Activated CD4-positive, alpha-beta T cell treated with anti-CD3 and anti-CD28 coated beads for 36 hours (primary cell): ENCODE measurements around the gene BICDL1. TPM values are rescaled to one million over a fixed set of nuclear protein-coding genes. Genes with fewer than 3 reads are reported as not detected.
"Not testable (repeated sequence)": the region's sequence is repeated elsewhere in the genome, so short reads cannot be mapped to it uniquely, and the experiment has no call there.

ENCODE experiments used
- ATAC-seq: fragments of 200-7000 bp; cut with Tn5 transposase; one replicate; pipeline ENCODE4 v1.10.0; 2021; ENCODE audit warnings: mild to moderate bottlenecking, moderate library complexity
- CTCF ChIA-PET: fragments of 350-600 bp; sonication (Branson Sonifier 250); formaldehyde crosslinking; loops from one replicate; lab custom pipeline; 2021; ENCODE audit warnings: antibody characterized with exemption; lab: Charles Lee
- POLR2A ChIA-PET: fragments of 350-600 bp; sonication (Branson Sonifier 250); formaldehyde crosslinking; loops from one replicate; lab custom pipeline; 2021; ENCODE audit warnings: antibody characterized with exemption, inconsistent platforms; lab: Charles Lee
- DNase-seq: peaks from one replicate; pipeline ENCODE4 v3.0.0-alpha.2; 2020
- H3K27ac Mint-ChIP-seq: one replicate; pipeline ENCODE4 v1.8.0; 2021; ENCODE audit warnings: mixed read lengths
- H3K27me3 Mint-ChIP-seq: one replicate; pipeline ENCODE4 v1.8.0; 2021; ENCODE audit warnings: mixed read lengths
- H3K36me3 Mint-ChIP-seq: one replicate; pipeline ENCODE4 v1.8.0; 2021; ENCODE audit warnings: low read depth, mixed read lengths
- H3K4me1 Mint-ChIP-seq: one replicate; pipeline ENCODE4 v1.8.0; 2021; ENCODE audit warnings: mixed read lengths
- H3K4me3 Mint-ChIP-seq: one replicate; pipeline ENCODE4 v1.8.0; 2021; ENCODE audit warnings: mild to moderate bottlenecking, moderate library complexity, mixed read lengths
- H3K9me3 Mint-ChIP-seq: one replicate; pipeline ENCODE4 v1.8.0; 2021; ENCODE audit warnings: low read depth, mixed read lengths
- intact Hi-C, 2 experiments: fragments of 100-400 bp; cut with DNase I in 1 of 2; cut with micrococcal nuclease in 1 of 2; formaldehyde crosslinking; loops; one replicate each; pipeline versions ENCODE4 v1.14.2 to v1.15.1; 2022 to 2024; cut with DNase I, micrococcal nuclease
- total RNA-seq, 2 experiments: library from RNA; stranded (reverse); gene quantifications; one replicate each; pipeline ENCODE4 v1.2.3, GENCODE V29; 2021

The BICDL1 gene
- total RNA-seq, 2 experiments from 2014 or later = 106 to 132 TPM

- not testable (repeated sequence) for ATAC-seq, H3K27me3 Mint-ChIP-seq, DNase-seq, H3K9me3 Mint-ChIP-seq
- peak overlapping the region; percentile 99 for H3K27ac Mint-ChIP-seq
- peaks cover 61% of the 10 kb centered on the region for H3K36me3 Mint-ChIP-seq
- ChIA-PET CTCF (interaction anchor here (0.7 to 2.3 kb wide), 2 partner anchors 9 to 76 kb away, joined by 4 to 8 read pairs; no protein-coding TSS in a partner anchor), POLR2A (interaction anchor here (1.1 to 1.9 kb wide), 3 partner anchors 9 to 277 kb away, joined by 5 to 40 read pairs (median 10); partner anchors contain the start of gene RNU4-1)
- intact Hi-C loops = loop anchor here in 1 of 2 experiments (2.0 to 10.0 kb wide), 2 partner anchors 17 to 1971 kb away; no protein-coding TSS in a partner anchor
- peak overlapping the region; percentile 54 for H3K4me3 Mint-ChIP-seq
- H3K4me1 Mint-ChIP-seq = peaks cover 79% of the 10 kb centered on the region
These were observed 27.2 kb downstream of the BICDL1 start for GRCh38 chr12:120016199-120016598.

- no peak for DNase-seq
- H3K9me3 Mint-ChIP-seq = peaks cover 2% of the 10 kb centered on the region
- intact Hi-C loops = loop anchor here in 1 of 2 experiments (10.0 kb wide), 1 partner anchor 1974 kb away; no protein-coding TSS in a partner anchor
- peaks cover 67% of the 10 kb centered on the region for H3K36me3 Mint-ChIP-seq
- ChIA-PET POLR2A (no interaction called here), CTCF (interaction anchor here (0.6 kb wide), 1 partner anchor 9 kb away, joined by 3 read pairs; no protein-coding TSS in a partner anchor)
- peaks cover 54% of the 10 kb centered on the region for H3K4me1 Mint-ChIP-seq
- ATAC-seq = no peak
- H3K27ac Mint-ChIP-seq = peak overlapping the region; percentile 75
- H3K27me3 Mint-ChIP-seq = no peaks in the 10 kb centered on the region
- H3K4me3 Mint-ChIP-seq = no peak overlapping the region
These were observed 30.2 kb downstream of the BICDL1 start for GRCh38 chr12:120019197-120019596.

- Mint-ChIP-seq H3K27ac (peak overlapping the region; percentile 34), H3K36me3 (peaks cover 67% of the 10 kb centered on the region), H3K4me1 (peaks cover 46% of the 10 kb centered on the region), H3K9me3 (peaks cover 6% of the 10 kb centered on the region), H3K4me3 (no peak overlapping the region), H3K27me3 (no peaks in the 10 kb centered on the region)
- POLR2A ChIA-PET = interaction anchor here (0.7 kb wide), 1 partner anchor 30 kb away, joined by 4 read pairs; no protein-coding TSS in a partner anchor
- CTCF ChIA-PET = interaction anchor here (0.6 kb wide), 1 partner anchor 8 kb away, joined by 3 read pairs; no protein-coding TSS in a partner anchor
- no peak for DNase-seq
- intact Hi-C loops = loop anchor here in 1 of 2 experiments (10.0 kb wide), 1 partner anchor 1975 kb away; no protein-coding TSS in a partner anchor
- no peak for ATAC-seq
These were observed 30.9 kb downstream of the BICDL1 start for GRCh38 chr12:120019938-120020337.

- no peak overlapping the region for H3K4me3 Mint-ChIP-seq
- no peak for DNase-seq
- no peak overlapping the region for H3K27ac Mint-ChIP-seq
- peaks cover 59% of the 10 kb centered on the region for H3K36me3 Mint-ChIP-seq
- CTCF ChIA-PET = no interaction called here
- POLR2A ChIA-PET = interaction anchor here (0.6 kb wide), 2 partner anchors 18 to 59 kb away, joined by 3 to 10 read pairs; no protein-coding TSS in a partner anchor
- ATAC-seq = no peak
- peaks cover 6% of the 10 kb centered on the region for H3K9me3 Mint-ChIP-seq
- intact Hi-C loops = no loop called here
- no peaks in the 10 kb centered on the region for H3K27me3 Mint-ChIP-seq
- H3K4me1 Mint-ChIP-seq = peaks cover 9% of the 10 kb centered on the region
These were observed 35.2 kb downstream of the BICDL1 start for GRCh38 chr12:120024193-120024592.

- H3K4me1 Mint-ChIP-seq = peaks cover 5% of the 10 kb centered on the region
These were observed 36.6 kb downstream of the BICDL1 start for GRCh38 chr12:120025640-120026039.

GRCh38 chr12:120032242-120032641 is 43.2 kb downstream of the BICDL1 start:
- DNase-seq = no peak
- intact Hi-C loops = loop anchor here in 1 of 2 experiments (2.0 kb wide), 1 partner anchor 15 kb away; no protein-coding TSS in a partner anchor
- Mint-ChIP-seq H3K27ac (peak overlapping the region; percentile 68), H3K27me3 (no peaks in the 10 kb centered on the region), H3K4me3 (no peak overlapping the region), H3K4me1 (peaks cover 28% of the 10 kb centered on the region), H3K9me3 (no peaks in the 10 kb centered on the region), H3K36me3 (peaks cover 44% of the 10 kb centered on the region)
- ATAC-seq = peak; percentile 57
- CTCF ChIA-PET = interaction anchor here (0.6 to 1.4 kb wide), 7 partner anchors 9 to 1148 kb away, joined by 3 to 6 read pairs (median 3); no protein-coding TSS in a partner anchor
- POLR2A ChIA-PET = interaction anchor here (0.6 kb wide), 1 partner anchor 208 kb away, joined by 4 read pairs; no protein-coding TSS in a partner anchor

More at GRCh38 chr12:120025640-120026039, 36.6 kb downstream of the BICDL1 start:
- intact Hi-C loops = no loop called here
- Mint-ChIP-seq H3K4me3 (no peak overlapping the region), H3K27ac (no peak overlapping the region), H3K27me3 (no peaks in the 10 kb centered on the region), H3K9me3 (peaks cover 6% of the 10 kb centered on the region), H3K36me3 (peaks cover 55% of the 10 kb centered on the region)
- DNase-seq (no peak), ATAC-seq (no peak)
- CTCF ChIA-PET = interaction anchor here (0.7 to 1.4 kb wide), 2 partner anchors 12 to 60 kb away, joined by 4 read pairs; no protein-coding TSS in a partner anchor
- POLR2A ChIA-PET = no interaction called here

GRCh38 chr12:120037851-120038250 is 48.8 kb downstream of the BICDL1 start:
- H3K27ac Mint-ChIP-seq = no peak overlapping the region
- H3K36me3 Mint-ChIP-seq = peaks cover 42% of the 10 kb centered on the region
- H3K4me3 Mint-ChIP-seq = no peak overlapping the region
- H3K27me3 Mint-ChIP-seq = no peaks in the 10 kb centered on the region
- ChIA-PET POLR2A (no interaction called here), CTCF (no interaction called here)
- ATAC-seq = no peak
- no peaks in the 10 kb centered on the region for H3K9me3 Mint-ChIP-seq
- intact Hi-C loops = no loop called here
- no peak for DNase-seq
- peaks cover 28% of the 10 kb centered on the region for H3K4me1 Mint-ChIP-seq

GRCh38 chr12:120039711-120040110 is 50.7 kb downstream of the BICDL1 start:
- Mint-ChIP-seq H3K4me3 (no peak overlapping the region), H3K36me3 (peaks cover 49% of the 10 kb centered on the region), H3K27ac (no peak overlapping the region), H3K9me3 (no peaks in the 10 kb centered on the region), H3K27me3 (no peaks in the 10 kb centered on the region), H3K4me1 (peaks cover 28% of the 10 kb centered on the region)
- CTCF ChIA-PET = interaction anchor here (0.5 kb wide), 1 partner anchor 8 kb away, joined by 4 read pairs; no protein-coding TSS in a partner anchor
- POLR2A ChIA-PET = no interaction called here
- ATAC-seq (no peak), DNase-seq (no peak)
- intact Hi-C loops = no loop called here

GRCh38 chr12:120041386-120042231 is 52.6 kb downstream of the BICDL1 start:
- Mint-ChIP-seq H3K4me1 (peaks cover 33% of the 10 kb centered on the region), H3K36me3 (peaks cover 59% of the 10 kb centered on the region), H3K9me3 (no peaks in the 10 kb centered on the region), H3K4me3 (no peak overlapping the region), H3K27me3 (no peaks in the 10 kb centered on the region), H3K27ac (peak overlapping the region; percentile 72)
- ATAC-seq (peak; percentile 63), DNase-seq (peak; percentile 41)
- intact Hi-C loops = no loop called here
- POLR2A ChIA-PET = no interaction called here
- CTCF ChIA-PET = interaction anchor here (0.6 to 1.3 kb wide), 3 partner anchors 9 to 35 kb away, joined by 3 read pairs; no protein-coding TSS in a partner anchor

GRCh38 chr12:120045367-120045766 is 56.3 kb downstream of the BICDL1 start:
- H3K9me3 Mint-ChIP-seq, H3K27ac Mint-ChIP-seq, POLR2A ChIA-PET, DNase-seq, H3K4me3 Mint-ChIP-seq, ATAC-seq, intact Hi-C loops, H3K27me3 Mint-ChIP-seq: not testable (repeated sequence)
- peaks cover 64% of the 10 kb centered on the region for H3K36me3 Mint-ChIP-seq
- peaks cover 53% of the 10 kb centered on the region for H3K4me1 Mint-ChIP-seq
- CTCF ChIA-PET = interaction anchor here (0.6 to 1.3 kb wide), 3 partner anchors 12 to 188 kb away, joined by 3 to 4 read pairs (median 3); no protein-coding TSS in a partner anchor

- H3K9me3 Mint-ChIP-seq = no peaks in the 10 kb centered on the region
- CTCF ChIA-PET = interaction anchor here (0.6 to 1.7 kb wide), 5 partner anchors 19 to 422 kb away, joined by 3 to 6 read pairs (median 3); partner anchors contain the start of genes BICDL1 and SRSF9
- ATAC-seq (no peak), DNase-seq (no peak)
- no peaks in the 10 kb centered on the region for H3K27me3 Mint-ChIP-seq
- intact Hi-C loops = no loop called here
- H3K27ac Mint-ChIP-seq = no peak overlapping the region
- peaks cover 44% of the 10 kb centered on the region for H3K4me1 Mint-ChIP-seq
- H3K4me3 Mint-ChIP-seq = no peak overlapping the region
- POLR2A ChIA-PET = no interaction called here
- peaks cover 66% of the 10 kb centered on the region for H3K36me3 Mint-ChIP-seq
These were observed 58.0 kb downstream of the BICDL1 start for GRCh38 chr12:120047072-120047471.
